ENCODE results near the gene PIR.

DNA sequence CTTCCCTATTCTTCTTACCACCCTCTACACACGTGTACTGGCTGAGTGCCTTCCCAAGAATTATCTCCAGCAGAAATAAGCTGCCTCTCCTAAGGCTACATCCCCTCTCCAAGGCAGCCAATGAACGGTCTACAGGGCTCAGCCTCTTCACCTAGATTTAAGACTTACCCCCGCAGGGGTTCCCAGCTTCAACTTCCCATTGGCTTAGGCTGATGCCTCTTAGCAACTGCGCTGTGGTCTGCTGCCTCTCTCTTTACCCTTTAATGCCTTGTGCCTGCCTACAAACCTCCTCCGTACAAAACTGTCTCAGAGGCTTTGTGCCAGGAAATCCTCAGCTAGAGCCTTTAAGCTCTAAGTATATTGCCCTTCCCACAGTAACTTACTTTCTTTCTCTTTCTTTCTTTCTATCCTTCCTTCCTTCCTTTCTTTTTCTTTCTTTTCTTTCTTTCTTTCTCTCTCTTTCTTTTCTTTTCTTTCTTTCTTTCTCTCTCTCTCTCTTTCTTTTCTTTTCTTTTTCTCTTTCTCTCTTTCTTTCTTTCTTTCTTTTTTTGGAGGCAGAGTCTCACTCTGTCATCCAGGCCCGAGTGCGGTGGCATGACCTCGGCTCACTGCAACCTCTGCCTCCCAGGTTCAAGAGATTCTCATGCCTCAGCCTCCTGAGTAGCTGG lies 142.7 kb downstream of the PIR start:
- TF ChIP-seq, protein P1, sequence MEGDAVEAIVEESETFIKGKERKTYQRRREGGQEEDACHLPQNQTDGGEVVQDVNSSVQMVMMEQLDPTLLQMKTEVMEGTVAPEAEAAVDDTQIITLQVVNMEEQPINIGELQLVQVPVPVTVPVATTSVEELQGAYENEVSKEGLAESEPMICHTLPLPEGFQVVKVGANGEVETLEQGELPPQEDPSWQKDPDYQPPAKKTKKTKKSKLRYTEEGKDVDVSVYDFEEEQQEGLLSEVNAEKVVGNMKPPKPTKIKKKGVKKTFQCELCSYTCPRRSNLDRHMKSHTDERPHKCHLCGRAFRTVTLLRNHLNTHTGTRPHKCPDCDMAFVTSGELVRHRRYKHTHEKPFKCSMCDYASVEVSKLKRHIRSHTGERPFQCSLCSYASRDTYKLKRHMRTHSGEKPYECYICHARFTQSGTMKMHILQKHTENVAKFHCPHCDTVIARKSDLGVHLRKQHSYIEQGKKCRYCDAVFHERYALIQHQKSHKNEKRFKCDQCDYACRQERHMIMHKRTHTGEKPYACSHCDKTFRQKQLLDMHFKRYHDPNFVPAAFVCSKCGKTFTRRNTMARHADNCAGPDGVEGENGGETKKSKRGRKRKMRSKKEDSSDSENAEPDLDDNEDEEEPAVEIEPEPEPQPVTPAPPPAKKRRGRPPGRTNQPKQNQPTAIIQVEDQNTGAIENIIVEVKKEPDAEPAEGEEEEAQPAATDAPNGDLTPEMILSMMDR (IDR thresholded peaks at IDR 0.05; ENCODE audit: poor library complexity, severe bottlenecking) = no peak
- TF ChIP-seq EZH2 (IDR thresholded peaks at IDR 0.05; ENCODE audit: borderline replicate concordance, insufficient read depth, low read length, poor library complexity, severe bottlenecking) = no peak
- no peak for TF ChIP-seq TAF1 (IDR thresholded peaks at IDR 0.05; ENCODE audit: low read depth)
- no peak for TF ChIP-seq POLR2AphosphoS5 (IDR thresholded peaks at IDR 0.05)
- TF ChIP-seq, protein P2, sequence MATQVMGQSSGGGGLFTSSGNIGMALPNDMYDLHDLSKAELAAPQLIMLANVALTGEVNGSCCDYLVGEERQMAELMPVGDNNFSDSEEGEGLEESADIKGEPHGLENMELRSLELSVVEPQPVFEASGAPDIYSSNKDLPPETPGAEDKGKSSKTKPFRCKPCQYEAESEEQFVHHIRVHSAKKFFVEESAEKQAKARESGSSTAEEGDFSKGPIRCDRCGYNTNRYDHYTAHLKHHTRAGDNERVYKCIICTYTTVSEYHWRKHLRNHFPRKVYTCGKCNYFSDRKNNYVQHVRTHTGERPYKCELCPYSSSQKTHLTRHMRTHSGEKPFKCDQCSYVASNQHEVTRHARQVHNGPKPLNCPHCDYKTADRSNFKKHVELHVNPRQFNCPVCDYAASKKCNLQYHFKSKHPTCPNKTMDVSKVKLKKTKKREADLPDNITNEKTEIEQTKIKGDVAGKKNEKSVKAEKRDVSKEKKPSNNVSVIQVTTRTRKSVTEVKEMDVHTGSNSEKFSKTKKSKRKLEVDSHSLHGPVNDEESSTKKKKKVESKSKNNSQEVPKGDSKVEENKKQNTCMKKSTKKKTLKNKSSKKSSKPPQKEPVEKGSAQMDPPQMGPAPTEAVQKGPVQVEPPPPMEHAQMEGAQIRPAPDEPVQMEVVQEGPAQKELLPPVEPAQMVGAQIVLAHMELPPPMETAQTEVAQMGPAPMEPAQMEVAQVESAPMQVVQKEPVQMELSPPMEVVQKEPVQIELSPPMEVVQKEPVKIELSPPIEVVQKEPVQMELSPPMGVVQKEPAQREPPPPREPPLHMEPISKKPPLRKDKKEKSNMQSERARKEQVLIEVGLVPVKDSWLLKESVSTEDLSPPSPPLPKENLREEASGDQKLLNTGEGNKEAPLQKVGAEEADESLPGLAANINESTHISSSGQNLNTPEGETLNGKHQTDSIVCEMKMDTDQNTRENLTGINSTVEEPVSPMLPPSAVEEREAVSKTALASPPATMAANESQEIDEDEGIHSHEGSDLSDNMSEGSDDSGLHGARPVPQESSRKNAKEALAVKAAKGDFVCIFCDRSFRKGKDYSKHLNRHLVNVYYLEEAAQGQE (IDR thresholded peaks at IDR 0.05; ENCODE audit: borderline replicate concordance) = no peak
- no peak for TF ChIP-seq SMC3 (conservative IDR thresholded peaks at IDR 0.05; ENCODE audit: poor library complexity)
- no peak for TF ChIP-seq RAD21 (conservative IDR thresholded peaks at IDR 0.05)
- no peak for TF ChIP-seq EP300 (conservative IDR thresholded peaks at IDR 0.05; ENCODE audit: poor library complexity, severe bottlenecking)

All from neural cell (in vitro differentiated cells).